ENCODE measurements around the gene RIMS4.

Gene RIMS4

GRCh38 chr20:44739942-44740341 lies 70.4 kb downstream of the RIMS4 start:
- DNase-seq (ENCODE audit: low read depth) = no peak

- peak; percentile 81 for DNase-seq (ENCODE audit: low read depth)
These were observed 71.4 kb downstream of the RIMS4 start for GRCh38 chr20:44738813-44739477.

GRCh38 chr20:44737116-44737515 lies 73.2 kb downstream of the RIMS4 start:
- no peak for DNase-seq (ENCODE audit: low read depth)

- DNase-seq (ENCODE audit: low read depth) = peak; percentile 87
These were observed 74.0 kb downstream of the RIMS4 start for GRCh38 chr20:44736170-44737021.

- no peak for DNase-seq (ENCODE audit: low read depth)
These were observed 74.6 kb downstream of the RIMS4 start for GRCh38 chr20:44735816-44736169.

- peak; percentile 77 for DNase-seq (ENCODE audit: low read depth)
These were observed 75.4 kb downstream of the RIMS4 start for GRCh38 chr20:44734938-44735337.

- peak; percentile 85 for DNase-seq (ENCODE audit: low read depth)
These were observed 76.8 kb downstream of the RIMS4 start for GRCh38 chr20:44733341-44734069.

GRCh38 chr20:44732327-44732726 lies 78.0 kb downstream of the RIMS4 start:
- peak; percentile 44 for DNase-seq (ENCODE audit: low read depth)

GRCh38 chr20:44731657-44732056 lies 78.7 kb downstream of the RIMS4 start:
- DNase-seq (ENCODE audit: low read depth) = no peak

GRCh38 chr20:44730441-44730840 lies 79.9 kb downstream of the RIMS4 start:
- peak; percentile 99 for DNase-seq (ENCODE audit: low read depth)

GRCh38 chr20:44728801-44729443 lies 81.4 kb downstream of the RIMS4 start:
- DNase-seq (ENCODE audit: low read depth) = peak; percentile 91

- no peak for DNase-seq (ENCODE audit: low read depth)
These were observed 82.7 kb downstream of the RIMS4 start for GRCh38 chr20:44727651-44728050.

GRCh38 chr20:44727039-44727438 lies 83.3 kb downstream of the RIMS4 start:
- no peak for DNase-seq (ENCODE audit: low read depth)

GRCh38 chr20:44725837-44726236 lies 84.5 kb downstream of the RIMS4 start:
- DNase-seq (ENCODE audit: low read depth) = no peak

- DNase-seq (ENCODE audit: low read depth) = no peak
These were observed 85.8 kb downstream of the RIMS4 start for GRCh38 chr20:44724423-44725091.

- no peak for DNase-seq (ENCODE audit: low read depth)
These were observed 86.5 kb downstream of the RIMS4 start for GRCh38 chr20:44723798-44724362.

GRCh38 chr20:44723391-44723790 lies 87.0 kb downstream of the RIMS4 start:
- no peak for DNase-seq (ENCODE audit: low read depth)

GRCh38 chr20:44722990-44723389 lies 87.4 kb downstream of the RIMS4 start:
- no peak for DNase-seq (ENCODE audit: low read depth)

GRCh38 chr20:44721785-44722054 lies 88.6 kb downstream of the RIMS4 start:
- no peak for DNase-seq (ENCODE audit: low read depth)

- DNase-seq (ENCODE audit: low read depth) = peak; percentile 89
These were observed 89.2 kb downstream of the RIMS4 start for GRCh38 chr20:44720997-44721784.

- DNase-seq (ENCODE audit: low read depth) = peak; percentile 89
These were observed 89.7 kb downstream of the RIMS4 start for GRCh38 chr20:44720621-44720996.
